ENCODE results near the gene TBX6. TPM values are rescaled to one million over a fixed set of nuclear protein-coding genes. Genes with fewer than 3 reads are reported as not detected.

The TBX6 gene
- total and polyA plus RNA-seq, 2 of the 4 experiments (the other 2 are of a cell fraction) = 0.10 TPM; not detected in 1

GRCh38 chr16:30041841-30042240 lies 49.9 kb downstream of the TBX6 start:
- TF ChIP-seq NFE2L2 (IDR thresholded peaks at IDR 0.05; ENCODE audit: low read depth, low read length) (no peak), MAFK (IDR thresholded peaks at IDR 0.05; ENCODE audit: low read depth, low read length) (no peak), BHLHE40 (IDR thresholded peaks at IDR 0.05; ENCODE audit: low read depth, low read length) (no peak), MAZ (IDR thresholded peaks at IDR 0.05; ENCODE audit: borderline replicate concordance, low read depth, low read length) (no peak), ELK1 (IDR thresholded peaks at IDR 0.05; ENCODE audit: borderline replicate concordance, low read depth, low read length) (no peak), CEBPB (IDR thresholded peaks at IDR 0.05; ENCODE audit: low read depth, low read length) (no peak), RCOR1 (IDR thresholded peaks at IDR 0.05; ENCODE audit: insufficient replicate concordance, low read length) (no peak), POLR2A (IDR thresholded peaks at IDR 0.05; ENCODE audit: low read depth, low read length) (no peak), FOS (IDR thresholded peaks at IDR 0.05; ENCODE audit: low read depth, low read length) (no peak), CTCF (conservative IDR thresholded peaks at IDR 0.05; ENCODE audit: low read depth, low read length) (peak; percentile 61), RAD21 (IDR thresholded peaks at IDR 0.05; ENCODE audit: low read length) (peak; percentile 66), USF2 (IDR thresholded peaks at IDR 0.05; ENCODE audit: low read depth, low read length) (no peak), RFX5 (IDR thresholded peaks at IDR 0.05; ENCODE audit: low read depth, low read length) (no peak), SMC3 (IDR thresholded peaks at IDR 0.05; ENCODE audit: low read depth, low read length) (peak; percentile 44), MXI1 (IDR thresholded peaks at IDR 0.05; ENCODE audit: borderline replicate concordance, low read depth, low read length) (no peak)
- H3K9ac ChIP-seq (ENCODE audit: low read depth, low read length) = no peak overlapping the region
- dilution Hi-C loops (cut with HindIII; ENCODE audit: low sequenced_read_pairs, unreplicated experiment) = no loop called here
- no peak overlapping the region for H4K5ac ChIP-seq (ENCODE audit: low read depth, low read length)
- CTCF ChIA-PET = interaction anchor here (1.4 kb wide), 1 partner anchor 10 kb away, joined by 6 read pairs; no protein-coding TSS in a partner anchor
- H2BK20ac ChIP-seq (ENCODE audit: low read depth, low read length) = no peak overlapping the region
- WGBS, 2 experiments (ENCODE audit: extremely low coverage in 2 of 2, insufficient read length in 1 of 2) = no CpG with 5 or more reads among the region's 5 CpGs
- no peak overlapping the region for H3K14ac ChIP-seq (replicated peaks; ENCODE audit: low read depth, low read length)
- no peak overlapping the region for H2BK120ac ChIP-seq (ENCODE audit: low read depth, low read length)
- no peak overlapping the region for H2AK9ac ChIP-seq (replicated peaks; ENCODE audit: low read depth, low read length, poor library complexity)
- H3K4me2 ChIP-seq (ENCODE audit: low read depth, low read length) = no peak overlapping the region
- no peak overlapping the region for H3K4ac ChIP-seq (ENCODE audit: low read depth, low read length)
- no peaks in the 10 kb centered on the region for H4K20me1 ChIP-seq (ENCODE audit: insufficient read depth, low read length)
- H4K8ac ChIP-seq (ENCODE audit: low read depth in 2 of 2, low read length in 2 of 2) = no peak overlapping the region
- peak; percentile 46 for DNase-seq
- ATAC-seq (ENCODE audit: low read depth) = peak; percentile 63
- BruUV-seq (replicated peaks) = no TSS peak
- no peak overlapping the region for H2BK5ac ChIP-seq (ENCODE audit: low read depth, low read length, poor library complexity, severe bottlenecking)
- H2AK5ac ChIP-seq (ENCODE audit: low read depth, low read length) = no peak overlapping the region
- H3K4me3 ChIP-seq (ENCODE audit: insufficient read depth, low read depth, low read length) = no peak overlapping the region
- H3K56ac ChIP-seq (ENCODE audit: extremely low read depth, insufficient read depth, low read length) = no peak overlapping the region
- H3K9me3 ChIP-seq (ENCODE audit: control insufficient read depth, insufficient read depth, low read length) = no peaks in the 10 kb centered on the region
- POLR2A ChIA-PET (ENCODE audit: unreplicated experiment) = no interaction called here
- no peaks in the 10 kb centered on the region for H3K4me1 ChIP-seq (ENCODE audit: control insufficient read depth, insufficient read depth, low read length)
- H2AFZ ChIP-seq (replicated peaks; ENCODE audit: low read length, poor library complexity) = no peak overlapping the region
- H4K91ac ChIP-seq (ENCODE audit: insufficient read depth, low read depth, low read length) = no peak overlapping the region
- H3K27ac ChIP-seq (ENCODE audit: insufficient read depth, low read length) = no peak overlapping the region
- H3K36me3 ChIP-seq (ENCODE audit: control insufficient read depth, insufficient read depth, low read length) = no peaks in the 10 kb centered on the region
- no peak overlapping the region for H2BK15ac ChIP-seq (ENCODE audit: low read depth, low read length)
- peaks cover 8% of the 10 kb centered on the region for H3K27me3 ChIP-seq (ENCODE audit: control insufficient read depth, insufficient read depth, low read length)
- peaks cover 6% of the 10 kb centered on the region for H3K9me1 ChIP-seq (ENCODE audit: insufficient read depth, low read length)
- intact Hi-C loops (cut with micrococcal nuclease) = no loop called here
- no peak overlapping the region for H3K23ac ChIP-seq (ENCODE audit: low read depth, low read length)
- no peaks in the 10 kb centered on the region for H3K79me1 ChIP-seq (ENCODE audit: low read depth in 1 of 2, low read length in 2 of 2)
- in situ Hi-C loops (cut with MboI; ENCODE audit: low sequenced_read_pairs) = no loop called here
- no peak overlapping the region for H3K18ac ChIP-seq (ENCODE audit: low read depth, low read length)
